Measurements from ENCODE around the gene PRUNE2.

PRUNE2 gene

GRCh38 chr9:76932757-76933156 lies 26.8 kb upstream of the PRUNE2 start:
- H3K36me3 ChIP-seq = no peaks in the 10 kb centered on the region
- H3K9me3 ChIP-seq = no peaks in the 10 kb centered on the region
- H3K27me3 ChIP-seq = no peaks in the 10 kb centered on the region
- DNase-seq = no peak
- H3K4me3 ChIP-seq = no peak overlapping the region
- peaks cover 0 to under 1% (median 0%) of the 10 kb centered on the region in 4 donors for H3K4me1 ChIP-seq
- no peak for TF ChIP-seq CTCF (IDR thresholded peaks at IDR 0.05)
- intact Hi-C loops (cut with DNase I; ENCODE audit: low total_unique reads) = no loop called here
- no peak overlapping the region for H3K27ac ChIP-seq

GRCh38 chr9:76932265-76932664 lies 26.4 kb upstream of the PRUNE2 start:
- no peak overlapping the region for H3K27ac ChIP-seq
- TF ChIP-seq CTCF (IDR thresholded peaks at IDR 0.05) = no peak
- DNase-seq = no peak
- H3K4me1 ChIP-seq = peaks cover 0 to 6% (median 0%) of the 10 kb centered on the region in 4 donors
- no peak overlapping the region for H3K4me3 ChIP-seq
- H3K27me3 ChIP-seq = no peaks in the 10 kb centered on the region
- H3K36me3 ChIP-seq = no peaks in the 10 kb centered on the region
- no peaks in the 10 kb centered on the region for H3K9me3 ChIP-seq
- intact Hi-C loops (cut with DNase I; ENCODE audit: low total_unique reads) = no loop called here

GRCh38 chr9:76927540-76928240 lies 21.8 kb upstream of the PRUNE2 start:
- peak overlapping the region in 1 of 2 donors; percentile 52 for H3K27ac ChIP-seq
- intact Hi-C loops (cut with DNase I; ENCODE audit: low total_unique reads) = loop anchor here (5.0 kb wide), 1 partner anchor 60 kb away; no protein-coding TSS in a partner anchor

GRCh38 chr9:76926846-76927245 lies 20.9 kb upstream of the PRUNE2 start:
- intact Hi-C loops (cut with DNase I; ENCODE audit: low total_unique reads) = loop anchor here (5.0 kb wide), 1 partner anchor 60 kb away; no protein-coding TSS in a partner anchor
- Histone ChIP-seq H3K9me3 (peaks cover 0 to 11% (median 0%) of the 10 kb centered on the region in 3 donors), H3K4me1 (peaks cover 0 to 14% (median 4%) of the 10 kb centered on the region in 4 donors), H3K27me3 (no peaks in the 10 kb centered on the region), H3K36me3 (no peaks in the 10 kb centered on the region), H3K4me3 (no peak overlapping the region), H3K27ac (peak overlapping the region; percentile 17 to 52)
- no peak for DNase-seq
- TF ChIP-seq CTCF (IDR thresholded peaks at IDR 0.05) = no peak

More at GRCh38 chr9:76927540-76928240, 21.8 kb upstream of the PRUNE2 start:
- Histone ChIP-seq H3K36me3 (no peaks in the 10 kb centered on the region), H3K4me1 (peaks cover 0 to 14% (median 4%) of the 10 kb centered on the region in 4 donors), H3K9me3 (peaks cover 0 to 11% (median 0%) of the 10 kb centered on the region in 3 donors), H3K27me3 (no peaks in the 10 kb centered on the region), H3K4me3 (no peak overlapping the region)
- no peak for DNase-seq
- no peak for TF ChIP-seq CTCF (IDR thresholded peaks at IDR 0.05)

GRCh38 chr9:76926324-76926741 lies 20.4 kb upstream of the PRUNE2 start:
- Histone ChIP-seq H3K27me3 (no peaks in the 10 kb centered on the region), H3K36me3 (no peaks in the 10 kb centered on the region), H3K4me1 (peaks cover 0 to 14% (median 4%) of the 10 kb centered on the region in 4 donors), H3K27ac (peak overlapping the region; percentile 59 to 68), H3K4me3 (no peak overlapping the region), H3K9me3 (peaks cover 0 to 11% (median 0%) of the 10 kb centered on the region in 3 donors)
- intact Hi-C loops (cut with DNase I; ENCODE audit: low total_unique reads) = loop anchor here (5.0 kb wide), 1 partner anchor 61 kb away; no protein-coding TSS in a partner anchor
- TF ChIP-seq CTCF (IDR thresholded peaks at IDR 0.05) = no peak
- peak; percentile 34 to 75 for DNase-seq
